ENCODE data around the gene ITPKC. TPM values are rescaled to one million over a fixed set of nuclear protein-coding genes. Genes with fewer than 3 reads are reported as not detected.
"Not testable (repeated sequence)": the region's sequence is repeated elsewhere in the genome, so short reads cannot be mapped to it uniquely, and the experiment has no call there.

Gene ITPKC
- polyA plus RNA-seq, 3 donors, result 14.6 to 58.3 (median 43.1) TPM

GRCh38 chr19:40732304-40732703 lies 15.4 kb downstream of the ITPKC start:
- not testable (repeated sequence) for H3K27ac ChIP-seq (ENCODE audit: low read depth, low read length)
- 96 to 98% (median 97%) methylated on average over 16 of the region's 16 CpGs for WGBS, 3 donors

DNA sequence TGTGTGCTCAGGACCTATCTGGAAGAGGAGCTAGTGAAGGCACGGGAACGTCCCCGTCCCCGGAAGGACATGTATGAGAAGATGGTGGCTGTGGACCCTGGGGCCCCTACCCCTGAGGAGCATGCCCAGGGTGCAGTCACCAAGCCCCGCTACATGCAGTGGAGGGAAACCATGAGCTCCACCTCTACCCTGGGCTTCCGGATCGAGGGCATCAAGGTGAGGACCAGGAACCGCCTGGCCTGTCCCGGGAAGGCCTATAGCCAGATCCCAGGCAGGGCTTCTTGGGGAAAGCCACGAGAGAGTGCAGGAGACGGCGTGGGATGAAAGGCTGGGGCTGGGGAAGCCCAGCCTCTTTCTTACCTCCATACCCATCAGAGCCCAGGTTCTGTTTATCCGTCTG lies 16.2 kb downstream of the ITPKC start:
- H3K27ac ChIP-seq (ENCODE audit: low read depth, low read length), result no peak overlapping the region
- 85 to 90% (median 87%) methylated on average over 10 to 13 of the region's 13 CpGs for WGBS, 3 donors

DNA sequence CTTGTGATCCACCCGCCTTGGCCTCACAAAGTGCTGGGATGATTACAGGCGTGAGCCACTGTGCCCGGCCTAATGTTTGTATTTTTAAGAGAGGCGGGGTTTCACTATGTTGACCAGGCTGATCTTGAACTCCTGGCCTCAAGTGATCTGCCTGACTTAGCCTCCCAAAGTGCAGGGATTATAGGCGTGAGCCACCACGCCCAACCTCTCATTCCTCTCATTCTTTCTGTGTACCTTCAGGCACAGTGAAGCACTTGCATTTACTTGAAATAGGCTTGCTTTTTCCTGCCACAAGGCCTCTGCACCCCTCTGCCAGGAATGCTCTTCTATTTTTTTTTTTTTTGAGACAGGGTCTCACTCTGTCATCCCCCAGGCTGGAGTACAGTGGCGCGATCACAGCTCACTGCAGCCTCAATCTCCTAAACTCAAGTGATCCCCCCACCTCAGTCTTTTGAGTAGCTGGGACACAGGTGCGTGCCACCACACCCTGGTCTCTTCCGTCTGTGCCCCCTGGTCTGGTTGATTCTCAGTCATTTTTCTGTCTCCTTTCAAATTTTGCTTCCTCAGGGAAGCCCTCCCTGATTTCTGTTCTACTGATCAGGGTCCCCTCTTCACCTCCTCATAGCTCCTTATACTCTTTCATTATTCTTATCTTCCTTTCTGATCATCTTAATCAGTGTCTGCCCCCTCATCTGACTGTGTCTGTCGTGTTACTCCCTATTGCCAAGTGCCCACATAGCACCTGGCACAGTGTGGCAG lies 18.3 kb downstream of the ITPKC start:
- H3K27ac ChIP-seq (ENCODE audit: low read depth, low read length), result no peak overlapping the region
- WGBS, 3 donors, result 91 to 94% (median 93%) methylated on average over 11 of the region's 11 CpGs

- no peak overlapping the region for H3K27ac ChIP-seq (ENCODE audit: low read depth, low read length)
These were observed 19.7 kb downstream of the ITPKC start for GRCh38 chr19:40736661-40737060.

DNA sequence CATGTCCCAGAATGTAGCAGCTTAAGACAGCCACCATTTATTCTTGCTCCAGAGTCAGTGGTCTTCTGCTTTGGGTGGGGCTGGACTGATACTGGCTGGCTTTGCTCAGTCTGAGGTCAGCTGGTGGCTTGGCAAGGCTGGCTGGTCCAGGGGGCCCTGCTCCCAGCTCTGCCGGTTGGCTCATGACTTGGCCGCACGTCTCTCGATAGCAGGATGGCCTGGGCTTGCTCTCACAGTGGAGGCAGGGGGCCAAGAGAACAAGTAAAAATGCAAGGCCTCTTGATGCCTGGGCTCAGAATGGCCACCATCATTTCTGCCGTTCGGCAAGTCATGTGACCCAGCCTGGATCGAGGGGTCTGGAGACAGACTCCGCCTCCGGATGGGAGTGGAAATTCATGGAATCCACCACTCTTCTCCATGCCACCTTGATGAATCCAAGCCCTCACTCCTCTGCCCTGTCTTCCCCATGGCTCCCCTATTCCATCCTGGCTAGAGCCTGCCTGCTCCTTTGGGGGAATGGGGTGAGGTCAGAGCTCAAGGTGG lies 20.3 kb downstream of the ITPKC start:
- 77 to 88% (median 86%) methylated on average over 9 of the region's 9 CpGs for WGBS, 3 donors
- H3K27ac ChIP-seq (ENCODE audit: low read depth, low read length), result no peak overlapping the region

More at GRCh38 chr19:40736661-40737060, 19.7 kb downstream of the ITPKC start:
- WGBS, 3 donors, result 85 to 96% (median 93%) methylated on average over 7 to 9 of the region's 9 CpGs

DNA sequence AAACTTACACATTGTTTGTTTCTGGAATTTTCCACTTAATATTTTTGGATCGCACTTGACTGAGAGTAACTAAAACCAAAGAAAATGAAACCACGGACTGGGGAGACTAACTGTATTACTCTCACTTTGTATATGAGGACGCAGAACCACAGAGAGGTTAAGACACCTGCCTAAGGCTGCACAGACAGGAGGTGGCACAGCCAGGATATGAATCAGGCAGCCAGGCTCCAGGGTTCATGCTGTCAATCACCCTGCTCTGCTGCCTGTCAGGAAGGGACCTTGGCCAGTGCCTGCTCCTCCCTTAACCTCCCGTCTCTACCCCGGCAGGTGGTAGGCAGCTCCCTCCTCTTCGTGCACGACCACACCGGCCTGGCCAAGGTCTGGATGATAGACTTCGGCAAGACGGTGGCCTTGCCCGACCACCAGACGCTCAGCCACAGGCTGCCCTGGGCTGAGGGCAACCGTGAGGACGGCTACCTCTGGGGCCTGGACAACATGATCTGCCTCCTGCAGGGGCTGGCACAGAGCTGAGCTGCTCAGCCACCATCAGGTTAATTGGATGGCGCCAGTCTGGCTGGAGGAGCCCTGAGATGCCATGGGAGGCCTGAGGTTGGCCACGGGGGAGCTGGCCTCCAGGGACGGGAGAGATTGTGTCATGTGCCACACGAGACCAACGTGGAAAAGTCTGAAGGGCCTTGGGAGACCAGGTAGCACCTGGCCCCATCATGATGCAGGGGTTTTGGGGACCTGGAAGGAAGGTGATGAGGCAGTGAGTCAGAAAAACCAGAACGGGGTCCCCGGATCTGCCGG lies 22.3 kb downstream of the ITPKC start:
- WGBS, 3 donors, result 81 to 88% (median 82%) methylated on average over 22 of the region's 22 CpGs

GRCh38 chr19:40739871-40740703 lies 23.2 kb downstream of the ITPKC start:
- 69 to 79% (median 76%) methylated on average over 16 of the region's 16 CpGs for WGBS, 3 donors
- no peak overlapping the region for H3K27ac ChIP-seq (ENCODE audit: low read depth, low read length)

More for the DNA sequence above, 22.3 kb downstream of the ITPKC start:
- H3K27ac ChIP-seq (ENCODE audit: low read depth, low read length), result no peak overlapping the region

GRCh38 chr19:40740747-40741146 lies 23.8 kb downstream of the ITPKC start:
- H3K27ac ChIP-seq (ENCODE audit: low read depth, low read length), result no peak overlapping the region
- WGBS, 3 donors, result 65 to 79% (median 71%) methylated on average over 6 of the region's 6 CpGs

- no peak overlapping the region for H3K27ac ChIP-seq (ENCODE audit: low read depth, low read length)
- WGBS, 3 donors, result 81 to 82% (median 82%) methylated on average over 10 of the region's 10 CpGs
These were observed 24.8 kb downstream of the ITPKC start for GRCh38 chr19:40741527-40742390.

DNA sequence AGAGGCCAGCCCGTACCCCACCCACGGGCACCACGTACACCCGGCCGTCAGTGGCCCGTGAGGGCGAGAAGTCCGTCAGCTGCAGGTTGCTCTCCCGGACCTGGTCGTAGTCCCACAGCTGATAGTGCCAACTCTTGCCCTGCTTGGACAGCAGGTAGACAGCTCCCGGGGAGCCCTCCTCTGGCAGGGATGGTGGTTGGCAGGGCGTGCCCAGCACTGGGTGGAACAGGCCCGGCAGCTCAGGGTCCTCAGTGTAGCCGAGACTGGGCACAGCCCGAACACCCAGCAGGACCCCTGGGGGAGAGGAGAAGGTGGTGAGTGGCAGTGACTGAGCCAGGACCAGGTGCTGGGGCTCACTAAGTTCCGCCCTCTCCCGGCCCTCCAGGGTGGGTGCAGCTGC lies 25.6 kb downstream of the ITPKC start:
- WGBS, 3 donors, result 40 to 87% (median 86%) methylated on average over 15 to 17 of the region's 17 CpGs
- H3K27ac ChIP-seq (ENCODE audit: low read depth, low read length), result no peak overlapping the region

GRCh38 chr19:40742886-40743285 lies 26.0 kb downstream of the ITPKC start:
- 90% methylated on average over 12 of the region's 12 CpGs for WGBS, 3 donors
- H3K27ac ChIP-seq (ENCODE audit: low read depth, low read length), result no peak overlapping the region

DNA sequence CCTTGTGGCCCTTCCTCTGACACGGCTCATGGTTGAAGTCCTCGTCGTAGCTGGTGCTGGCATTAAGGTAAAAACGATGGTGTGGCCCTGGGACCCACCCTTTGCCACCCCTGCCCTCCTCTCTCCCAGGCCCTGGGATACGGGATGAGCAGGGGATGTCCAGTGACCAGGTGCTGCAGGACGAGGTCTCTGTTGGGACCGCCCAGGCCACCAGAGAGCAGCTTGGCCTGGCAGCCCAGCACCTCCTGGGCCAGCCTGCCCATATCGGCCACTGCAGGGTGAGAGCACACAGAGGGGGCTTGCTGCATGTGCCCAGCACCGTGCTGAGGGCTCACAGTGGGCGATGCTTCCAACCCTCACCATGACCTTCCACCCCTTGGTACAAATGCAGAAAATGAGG lies 27.0 kb downstream of the ITPKC start:
- no peak overlapping the region for H3K27ac ChIP-seq (ENCODE audit: low read depth, low read length)
- 88 to 96% (median 92%) methylated on average over 10 of the region's 10 CpGs for WGBS, 3 donors

- 65 to 81% (median 79%) methylated on average over 17 of the region's 17 CpGs for WGBS, 3 donors
- H3K27ac ChIP-seq (ENCODE audit: low read depth, low read length), result no peak overlapping the region
These were observed 27.9 kb downstream of the ITPKC start for GRCh38 chr19:40744554-40745401.

GRCh38 chr19:40745402-40745780 lies 28.5 kb downstream of the ITPKC start:
- no peak overlapping the region for H3K27ac ChIP-seq (ENCODE audit: low read depth, low read length)
- 72 to 77% (median 73%) methylated on average over 7 of the region's 7 CpGs for WGBS, 3 donors

GRCh38 chr19:40747536-40747935 lies 30.6 kb downstream of the ITPKC start:
- no peak overlapping the region for H3K27ac ChIP-seq (ENCODE audit: low read depth, low read length)
- 94 to 97% (median 95%) methylated on average over 7 of the region's 7 CpGs for WGBS, 3 donors

DNA sequence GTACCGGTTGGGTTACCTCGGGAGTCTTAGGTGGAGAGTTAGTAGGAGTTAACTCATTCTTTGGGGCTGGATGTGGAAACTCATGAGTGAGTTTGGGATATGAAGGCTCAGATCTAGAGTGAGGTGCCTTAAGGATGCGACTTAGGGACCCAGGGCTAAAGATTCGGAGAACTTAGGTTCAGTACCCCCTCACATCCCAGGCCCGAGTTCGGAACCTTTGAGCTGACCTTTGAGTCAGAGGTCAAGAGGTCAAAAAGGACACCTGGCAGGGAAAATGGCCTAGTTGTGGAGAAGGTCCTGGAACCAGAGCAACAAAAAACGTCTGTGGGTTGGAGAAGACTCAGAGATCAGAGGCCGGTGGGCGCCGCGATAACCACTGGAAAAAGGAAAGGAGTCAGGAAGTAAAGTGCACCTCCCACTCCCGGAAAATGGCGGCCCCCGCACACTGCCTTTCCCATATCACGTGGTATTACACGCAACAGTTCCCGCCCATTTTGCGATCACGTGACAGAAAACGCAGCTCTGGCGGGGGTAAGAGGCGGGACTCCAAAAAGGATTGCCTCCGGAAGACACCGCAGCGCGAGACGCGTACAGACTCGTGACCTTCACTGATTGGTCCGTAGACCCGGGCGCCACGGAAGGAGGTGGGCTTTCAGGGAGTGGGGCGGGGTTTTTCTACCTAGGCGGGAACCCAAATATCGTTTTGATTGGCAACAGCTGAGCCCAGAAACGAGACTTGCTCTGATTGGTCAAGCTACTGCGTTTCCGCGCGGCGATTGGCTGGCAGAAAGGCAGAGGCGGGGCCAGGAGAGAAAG lies 33.4 kb downstream of the ITPKC start, which contains the start of gene ACTMAP:
TSS of gene ACTMAP (minus strand) at position 420 of the 816 bp plus-strand sequence. CDS start 674 bp downstream, outside the sequence.
- peak within 1 kb of the TSS; percentile 83 for H3K27ac ChIP-seq (ENCODE audit: low read depth, low read length)
- whole genome bisulfite sequencing, 3 donors, result 0% methylated on average over 43 of the region's 43 CpGs

All from adipose tissue (tissue), 3 donors.